ENCODE data around the gene CTSO. TPM values are rescaled to one million over a fixed set of nuclear protein-coding genes. Genes with fewer than 3 reads are reported as not detected.

Gene CTSO
- total RNA-seq, 1 experiment from 2014 or later: 0.81 TPM

- no peak for DNase-seq
- Histone ChIP-seq H3K79me1 (ENCODE audit: insufficient read depth, low read depth, low read length, poor library complexity, severe bottlenecking) (no peaks in the 10 kb centered on the region), H4K20me1 (ENCODE audit: control insufficient read depth, insufficient read depth, insufficient read length) (no peaks in the 10 kb centered on the region), H2AK5ac (ENCODE audit: insufficient read length, low read length) (no peak overlapping the region), H3K56ac (ENCODE audit: insufficient read length, low read depth, low read length) (no peak overlapping the region), H2BK20ac (ENCODE audit: low read depth, low read length, poor library complexity, severe bottlenecking) (no peak overlapping the region), H3K23ac (ENCODE audit: insufficient read length, low read depth, low read length) (no peak overlapping the region), H3K23me2 (ENCODE audit: insufficient read length, low read depth, low read length, poor library complexity, severe bottlenecking) (no peaks in the 10 kb centered on the region), H3T11ph (ENCODE audit: low read length) (no peak overlapping the region), H3K4ac (ENCODE audit: low read depth, low read length) (no peak overlapping the region), H2AFZ (ENCODE audit: low read length) (no peak overlapping the region), H3K4me1 (ENCODE audit: insufficient read depth, low read length) (no peaks in the 10 kb centered on the region), H3K79me2 (ENCODE audit: insufficient read depth, low read length) (no peaks in the 10 kb centered on the region), H4K5ac (ENCODE audit: insufficient read length, low read depth, low read length) (no peak overlapping the region), H3K18ac (ENCODE audit: insufficient read length, low read depth, low read length) (no peak overlapping the region), H4K8ac (replicated peaks; ENCODE audit: insufficient read length, low read depth, low read length) (no peak overlapping the region), H3K9me3 (ENCODE audit: control insufficient read depth, low read depth, low read length) (peaks cover 12% of the 10 kb centered on the region), H2BK15ac (ENCODE audit: low read depth, low read length) (no peak overlapping the region), H2BK5ac (ENCODE audit: insufficient read length, low read length) (no peak overlapping the region), H3K14ac (ENCODE audit: insufficient read depth, low read length) (no peak overlapping the region), H3K9ac (ENCODE audit: extremely low read depth, insufficient read length, low read length) (no peak overlapping the region), H3K27me3 (ENCODE audit: insufficient read depth, low read length) (no peaks in the 10 kb centered on the region), H2BK120ac (ENCODE audit: low read depth, low read length, poor library complexity, severe bottlenecking) (no peak overlapping the region), H3K4me2 (ENCODE audit: insufficient read depth, insufficient read length, low read length) (no peak overlapping the region), H3K27ac (ENCODE audit: insufficient read length, low read depth, low read length) (no peak overlapping the region), H4K91ac (ENCODE audit: insufficient read length, low read depth, low read length) (no peak overlapping the region), H2BK12ac (ENCODE audit: insufficient read length, low read depth, low read length) (no peak overlapping the region)
- Mint-ChIP-seq H3K36me3 (ENCODE audit: insufficient read depth in 1 of 3, low read depth in 3 of 3) (peaks cover 17 to 33% (median 20%) of the 10 kb centered on the region in 3 experiments), H3K4me3 (no peak overlapping the region), H3K9me3 (peaks cover 24 to 42% of the 10 kb centered on the region in 2 experiments), H3K4me1 (peaks cover 2 to 4% of the 10 kb centered on the region in 2 experiments; a peak in 2 of 4 replicates), H3K27me3 (ENCODE audit: low read depth) (no peaks in the 10 kb centered on the region; the same call in 1 of the 2 replicates), H3K27ac (no peak overlapping the region)
- WGBS (ENCODE audit: extremely low coverage, insufficient read length, low lambda C conversion rate): no CpG with 5 or more reads among the region's 6 CpGs
- TF ChIP-seq, protein P1, sequence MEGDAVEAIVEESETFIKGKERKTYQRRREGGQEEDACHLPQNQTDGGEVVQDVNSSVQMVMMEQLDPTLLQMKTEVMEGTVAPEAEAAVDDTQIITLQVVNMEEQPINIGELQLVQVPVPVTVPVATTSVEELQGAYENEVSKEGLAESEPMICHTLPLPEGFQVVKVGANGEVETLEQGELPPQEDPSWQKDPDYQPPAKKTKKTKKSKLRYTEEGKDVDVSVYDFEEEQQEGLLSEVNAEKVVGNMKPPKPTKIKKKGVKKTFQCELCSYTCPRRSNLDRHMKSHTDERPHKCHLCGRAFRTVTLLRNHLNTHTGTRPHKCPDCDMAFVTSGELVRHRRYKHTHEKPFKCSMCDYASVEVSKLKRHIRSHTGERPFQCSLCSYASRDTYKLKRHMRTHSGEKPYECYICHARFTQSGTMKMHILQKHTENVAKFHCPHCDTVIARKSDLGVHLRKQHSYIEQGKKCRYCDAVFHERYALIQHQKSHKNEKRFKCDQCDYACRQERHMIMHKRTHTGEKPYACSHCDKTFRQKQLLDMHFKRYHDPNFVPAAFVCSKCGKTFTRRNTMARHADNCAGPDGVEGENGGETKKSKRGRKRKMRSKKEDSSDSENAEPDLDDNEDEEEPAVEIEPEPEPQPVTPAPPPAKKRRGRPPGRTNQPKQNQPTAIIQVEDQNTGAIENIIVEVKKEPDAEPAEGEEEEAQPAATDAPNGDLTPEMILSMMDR (conservative IDR thresholded peaks at IDR 0.05): no peak
Measured at GRCh38 chr4:155887847-155888570, 65.7 kb downstream of the CTSO start.

All from H9 (cell line).